GM06990 (cell line): ENCODE data around the gene SLC7A14.
A peak's percentile ranks its signal among the peaks of the same experiment; 100 is the strongest.

Experiments
- DNase-seq: peaks from one replicate; pipeline ENCODE4 v3.0.0-alpha.2; 2011; ENCODE audit not compliant: insufficient read length; ENCODE audit errors: extremely low read depth
- H3K27me3 ChIP-seq: replicated peaks from 2 replicates; pipeline ENCODE4 v1.6.0; 2011; ENCODE audit warnings: low read length; ENCODE audit not compliant: control insufficient read depth, insufficient read depth
- H3K36me3 ChIP-seq: 2 replicates; pipeline ENCODE4 v1.5.1; 2011; ENCODE audit warnings: low read length; ENCODE audit not compliant: control insufficient read depth, insufficient read depth
- H3K4me3 ChIP-seq: replicated peaks from 2 replicates; pipeline ENCODE4 v1.5.1; 2011; ENCODE audit warnings: low read depth, mild to moderate bottlenecking, control low read depth, low read length
- TF ChIP-seq, protein P1 (sequence below): IDR thresholded peaks from 2 replicates; pipeline ENCODE4 v1.5.1; 2011; ENCODE audit warnings: low read length, control low read depth, mild to moderate bottlenecking, inconsistent platforms; ENCODE audit not compliant: insufficient read depth, poor library complexity, severe bottlenecking

Gene SLC7A14

GRCh38 chr3:170418422-170419398, 167.2 kb downstream of the SLC7A14 start, which contains the start of gene CLDN11:
CLDN11 (plus strand) TSS chr3:170418868; CDS start chr3:170419067, 199 bp downstream.
- no peak for DNase-seq
- Histone ChIP-seq H3K4me3 (peak within 1 kb of the TSS; percentile 37), H3K36me3 (no peaks in the 10 kb centered on the region), H3K27me3 (no peaks in the 10 kb centered on the region; the same call in none of the 2 replicates)
- TF ChIP-seq, protein P1, sequence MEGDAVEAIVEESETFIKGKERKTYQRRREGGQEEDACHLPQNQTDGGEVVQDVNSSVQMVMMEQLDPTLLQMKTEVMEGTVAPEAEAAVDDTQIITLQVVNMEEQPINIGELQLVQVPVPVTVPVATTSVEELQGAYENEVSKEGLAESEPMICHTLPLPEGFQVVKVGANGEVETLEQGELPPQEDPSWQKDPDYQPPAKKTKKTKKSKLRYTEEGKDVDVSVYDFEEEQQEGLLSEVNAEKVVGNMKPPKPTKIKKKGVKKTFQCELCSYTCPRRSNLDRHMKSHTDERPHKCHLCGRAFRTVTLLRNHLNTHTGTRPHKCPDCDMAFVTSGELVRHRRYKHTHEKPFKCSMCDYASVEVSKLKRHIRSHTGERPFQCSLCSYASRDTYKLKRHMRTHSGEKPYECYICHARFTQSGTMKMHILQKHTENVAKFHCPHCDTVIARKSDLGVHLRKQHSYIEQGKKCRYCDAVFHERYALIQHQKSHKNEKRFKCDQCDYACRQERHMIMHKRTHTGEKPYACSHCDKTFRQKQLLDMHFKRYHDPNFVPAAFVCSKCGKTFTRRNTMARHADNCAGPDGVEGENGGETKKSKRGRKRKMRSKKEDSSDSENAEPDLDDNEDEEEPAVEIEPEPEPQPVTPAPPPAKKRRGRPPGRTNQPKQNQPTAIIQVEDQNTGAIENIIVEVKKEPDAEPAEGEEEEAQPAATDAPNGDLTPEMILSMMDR: no peak

DNA sequence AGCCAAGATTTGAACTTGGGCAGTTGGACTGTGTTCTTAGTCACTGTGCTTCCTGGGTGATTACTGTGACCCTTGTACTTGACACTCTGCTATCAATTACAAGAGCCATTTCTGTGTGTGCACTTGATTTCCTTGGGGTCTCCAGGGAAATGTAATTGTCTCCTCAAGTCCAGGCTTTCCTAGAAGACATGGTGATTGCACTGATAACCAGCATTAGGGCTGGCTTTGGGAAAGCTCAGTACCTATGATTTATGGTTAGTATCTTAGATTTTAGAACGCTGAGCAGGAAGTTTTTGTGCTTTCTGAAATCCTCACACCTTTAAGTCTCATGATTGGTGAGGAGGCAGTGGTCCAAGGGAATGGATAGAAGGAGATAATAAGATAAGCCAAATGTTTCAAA, 168.8 kb downstream of the SLC7A14 start:
- no peak overlapping the region for H3K4me3 ChIP-seq
- H3K27me3 ChIP-seq: no peaks in the 10 kb centered on the region; the same call in none of the 2 replicates
- DNase-seq: no peak
- TF ChIP-seq, protein P1: no peak
- H3K36me3 ChIP-seq: no peaks in the 10 kb centered on the region

GRCh38 chr3:170414202-170414663, 171.6 kb downstream of the SLC7A14 start:
- Histone ChIP-seq H3K4me3 (no peak overlapping the region), H3K36me3 (no peaks in the 10 kb centered on the region), H3K27me3 (no peaks in the 10 kb centered on the region; the same call in 1 of the 2 replicates)
- TF ChIP-seq, protein P1: peak; percentile 99
- no peak for DNase-seq

DNA sequence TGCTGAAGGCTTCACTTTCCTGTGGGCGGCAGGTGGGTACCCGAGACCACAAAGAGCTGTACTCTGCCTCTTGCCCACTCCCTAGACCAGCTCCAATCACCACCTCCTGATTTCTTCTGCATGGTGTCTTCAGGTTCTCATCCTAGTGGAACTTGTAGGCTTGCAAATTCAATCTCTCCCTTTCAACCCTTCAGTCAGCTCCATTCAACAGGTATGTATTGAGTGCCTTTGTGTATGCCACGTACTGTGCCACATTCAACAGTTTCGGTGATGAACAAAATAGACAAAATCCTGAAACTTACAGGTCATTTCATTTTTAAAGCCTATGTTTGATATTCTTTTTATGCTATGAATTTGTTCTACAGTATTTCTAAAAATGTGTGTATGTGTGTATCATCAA, 172.6 kb downstream of the SLC7A14 start:
- DNase-seq: no peak
- TF ChIP-seq, protein P1: no peak
- Histone ChIP-seq H3K4me3 (no peak overlapping the region), H3K36me3 (no peaks in the 10 kb centered on the region), H3K27me3 (no peaks in the 10 kb centered on the region)

GRCh38 chr3:170410428-170411029, 175.3 kb downstream of the SLC7A14 start:
- TF ChIP-seq, protein P1: peak; percentile 57
- H3K27me3 ChIP-seq: no peaks in the 10 kb centered on the region
- H3K36me3 ChIP-seq: no peaks in the 10 kb centered on the region
- H3K4me3 ChIP-seq: no peak overlapping the region
- DNase-seq: no peak
